ENCODE data around the gene TMEM178B.

DNA sequence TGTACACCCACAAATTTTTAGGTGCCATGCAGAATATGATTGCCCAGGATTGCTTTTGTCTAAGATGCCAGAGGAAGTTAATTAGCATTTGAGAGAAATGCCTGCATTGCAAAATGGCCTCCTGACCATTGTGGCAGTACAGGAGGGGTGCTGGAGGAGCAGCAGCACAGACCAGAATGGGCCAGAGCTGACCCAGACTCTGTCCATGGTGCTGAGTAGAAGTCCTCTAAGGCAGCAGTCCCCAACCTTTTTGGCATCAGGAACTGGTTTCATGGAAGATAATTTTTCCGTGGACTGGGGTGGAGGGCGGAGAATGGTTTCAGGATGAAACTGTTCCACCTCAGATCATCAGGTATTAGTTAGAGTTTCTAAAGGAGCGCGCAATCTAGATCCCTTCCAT lies 259.6 kb downstream of the TMEM178B start:
- TF ChIP-seq, protein P1, sequence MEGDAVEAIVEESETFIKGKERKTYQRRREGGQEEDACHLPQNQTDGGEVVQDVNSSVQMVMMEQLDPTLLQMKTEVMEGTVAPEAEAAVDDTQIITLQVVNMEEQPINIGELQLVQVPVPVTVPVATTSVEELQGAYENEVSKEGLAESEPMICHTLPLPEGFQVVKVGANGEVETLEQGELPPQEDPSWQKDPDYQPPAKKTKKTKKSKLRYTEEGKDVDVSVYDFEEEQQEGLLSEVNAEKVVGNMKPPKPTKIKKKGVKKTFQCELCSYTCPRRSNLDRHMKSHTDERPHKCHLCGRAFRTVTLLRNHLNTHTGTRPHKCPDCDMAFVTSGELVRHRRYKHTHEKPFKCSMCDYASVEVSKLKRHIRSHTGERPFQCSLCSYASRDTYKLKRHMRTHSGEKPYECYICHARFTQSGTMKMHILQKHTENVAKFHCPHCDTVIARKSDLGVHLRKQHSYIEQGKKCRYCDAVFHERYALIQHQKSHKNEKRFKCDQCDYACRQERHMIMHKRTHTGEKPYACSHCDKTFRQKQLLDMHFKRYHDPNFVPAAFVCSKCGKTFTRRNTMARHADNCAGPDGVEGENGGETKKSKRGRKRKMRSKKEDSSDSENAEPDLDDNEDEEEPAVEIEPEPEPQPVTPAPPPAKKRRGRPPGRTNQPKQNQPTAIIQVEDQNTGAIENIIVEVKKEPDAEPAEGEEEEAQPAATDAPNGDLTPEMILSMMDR (IDR thresholded peaks at IDR 0.05) = no peak
- TF ChIP-seq POLR2A (IDR thresholded peaks at IDR 0.05) = no peak

Data from right lobe of liver (tissue), 4 donors.